Measurements from ENCODE around the gene GRIA1. TPM values are rescaled to one million over a fixed set of nuclear protein-coding genes. Genes with fewer than 3 reads are reported as not detected.

GRIA1 gene
- total RNA-seq, 2 experiments from 2014 or later: not detected

- Mint-ChIP-seq H3K4me1 (no peaks in the 10 kb centered on the region), H3K27ac (no peak overlapping the region), H3K4me3 (no peak overlapping the region), H3K9me3 (no peaks in the 10 kb centered on the region), H3K27me3 (no peaks in the 10 kb centered on the region), H3K36me3 (ENCODE audit: low read depth) (no peaks in the 10 kb centered on the region)
- POLR2A ChIA-PET: no interaction called here
- DNase-seq: no peak
- CTCF ChIA-PET: no interaction called here
These were observed 13.7 kb upstream of the GRIA1 start for GRCh38 chr5:153476767-153477166.

- H3K9me3 Mint-ChIP-seq: no peaks in the 10 kb centered on the region
- no peaks in the 10 kb centered on the region for H3K36me3 Mint-ChIP-seq (ENCODE audit: low read depth)
- ChIA-PET CTCF (no interaction called here), POLR2A (no interaction called here)
- DNase-seq: no peak
- H3K27me3 Mint-ChIP-seq: no peaks in the 10 kb centered on the region
- no peak overlapping the region for H3K27ac Mint-ChIP-seq
- H3K4me3 Mint-ChIP-seq: no peak overlapping the region
- no peaks in the 10 kb centered on the region for H3K4me1 Mint-ChIP-seq
These were observed 10.1 kb upstream of the GRIA1 start for GRCh38 chr5:153480401-153480800.

GRCh38 chr5:153483482-153483881, 7.0 kb upstream of the GRIA1 start:
- no peaks in the 10 kb centered on the region for H3K27me3 Mint-ChIP-seq
- no peak for DNase-seq
- ChIA-PET POLR2A (no interaction called here), CTCF (no interaction called here)
- no peaks in the 10 kb centered on the region for H3K9me3 Mint-ChIP-seq
- no peak overlapping the region for H3K27ac Mint-ChIP-seq
- no peaks in the 10 kb centered on the region for H3K4me1 Mint-ChIP-seq
- no peak overlapping the region for H3K4me3 Mint-ChIP-seq
- no peaks in the 10 kb centered on the region for H3K36me3 Mint-ChIP-seq (ENCODE audit: low read depth)

GRCh38 chr5:153485641-153486040, 4.8 kb upstream of the GRIA1 start:
- no peak overlapping the region for H3K27ac Mint-ChIP-seq
- H3K4me3 Mint-ChIP-seq: no peak overlapping the region
- CTCF ChIA-PET: no interaction called here
- H3K27me3 Mint-ChIP-seq: peaks cover 10% of the 10 kb centered on the region
- H3K36me3 Mint-ChIP-seq (ENCODE audit: low read depth): no peaks in the 10 kb centered on the region
- POLR2A ChIA-PET: no interaction called here
- no peaks in the 10 kb centered on the region for H3K4me1 Mint-ChIP-seq
- DNase-seq: no peak
- no peaks in the 10 kb centered on the region for H3K9me3 Mint-ChIP-seq

GRCh38 chr5:153486771-153487170, 3.7 kb upstream of the GRIA1 start:
- H3K36me3 Mint-ChIP-seq (ENCODE audit: low read depth): no peaks in the 10 kb centered on the region
- H3K27me3 Mint-ChIP-seq: peaks cover 21% of the 10 kb centered on the region
- no peaks in the 10 kb centered on the region for H3K9me3 Mint-ChIP-seq
- no peak overlapping the region for H3K4me3 Mint-ChIP-seq
- DNase-seq: no peak
- H3K4me1 Mint-ChIP-seq: no peaks in the 10 kb centered on the region
- ChIA-PET POLR2A (no interaction called here), CTCF (no interaction called here)
- H3K27ac Mint-ChIP-seq: no peak overlapping the region

GRCh38 chr5:153489611-153490010, 859 bp upstream of the GRIA1 start:
- no peaks in the 10 kb centered on the region for H3K4me1 Mint-ChIP-seq
- no peak overlapping the region for H3K4me3 Mint-ChIP-seq
- CTCF ChIA-PET: no interaction called here

GRCh38 chr5:153491038-153491744, 721 bp downstream of the GRIA1 start:
- no peaks in the 10 kb centered on the region for H3K4me1 Mint-ChIP-seq
- CTCF ChIA-PET: no interaction called here
- peaks cover 28% of the 10 kb centered on the region for H3K27me3 Mint-ChIP-seq
- no peak for DNase-seq
- H3K27ac Mint-ChIP-seq: no peak overlapping the region
- no peaks in the 10 kb centered on the region for H3K9me3 Mint-ChIP-seq
- POLR2A ChIA-PET: no interaction called here
- no peak overlapping the region for H3K4me3 Mint-ChIP-seq
- H3K36me3 Mint-ChIP-seq (ENCODE audit: low read depth): no peaks in the 10 kb centered on the region

More at GRCh38 chr5:153489611-153490010, 859 bp upstream of the GRIA1 start:
- peaks cover 28% of the 10 kb centered on the region for H3K27me3 Mint-ChIP-seq
- DNase-seq: no peak
- H3K9me3 Mint-ChIP-seq: no peaks in the 10 kb centered on the region
- POLR2A ChIA-PET: no interaction called here
- H3K36me3 Mint-ChIP-seq (ENCODE audit: low read depth): no peaks in the 10 kb centered on the region
- H3K27ac Mint-ChIP-seq: no peak overlapping the region

GRCh38 chr5:153491856-153492255, 1.4 kb downstream of the GRIA1 start:
- Mint-ChIP-seq H3K36me3 (ENCODE audit: low read depth) (no peaks in the 10 kb centered on the region), H3K4me1 (no peaks in the 10 kb centered on the region), H3K27ac (no peak overlapping the region), H3K9me3 (no peaks in the 10 kb centered on the region), H3K4me3 (no peak overlapping the region), H3K27me3 (peaks cover 28% of the 10 kb centered on the region)
- no peak for DNase-seq
- CTCF ChIA-PET: no interaction called here
- POLR2A ChIA-PET: no interaction called here

- Mint-ChIP-seq H3K27me3 (peaks cover 7% of the 10 kb centered on the region), H3K9me3 (no peaks in the 10 kb centered on the region), H3K36me3 (ENCODE audit: low read depth) (no peaks in the 10 kb centered on the region), H3K4me3 (no peak overlapping the region), H3K4me1 (no peaks in the 10 kb centered on the region), H3K27ac (no peak overlapping the region)
- ChIA-PET CTCF (no interaction called here), POLR2A (no interaction called here)
- no peak for DNase-seq
These were observed 6.4 kb downstream of the GRIA1 start for GRCh38 chr5:153496835-153497234.

GRCh38 chr5:153498516-153498915, 8.0 kb downstream of the GRIA1 start:
- no peaks in the 10 kb centered on the region for H3K9me3 Mint-ChIP-seq
- H3K4me3 Mint-ChIP-seq: no peak overlapping the region
- H3K27me3 Mint-ChIP-seq: no peaks in the 10 kb centered on the region
- H3K27ac Mint-ChIP-seq: no peak overlapping the region
- no peaks in the 10 kb centered on the region for H3K4me1 Mint-ChIP-seq
- ChIA-PET POLR2A (no interaction called here), CTCF (interaction anchor here (0.6 kb wide), 2 partner anchors 1603 to 1611 kb away, joined by 4 to 5 read pairs; no protein-coding TSS in a partner anchor)
- no peak for DNase-seq
- H3K36me3 Mint-ChIP-seq (ENCODE audit: low read depth): no peaks in the 10 kb centered on the region

- no peaks in the 10 kb centered on the region for H3K4me1 Mint-ChIP-seq
- no peak for DNase-seq
- H3K36me3 Mint-ChIP-seq (ENCODE audit: low read depth): no peaks in the 10 kb centered on the region
- CTCF ChIA-PET: no interaction called here
- no peak overlapping the region for H3K27ac Mint-ChIP-seq
- H3K4me3 Mint-ChIP-seq: no peak overlapping the region
- H3K27me3 Mint-ChIP-seq: no peaks in the 10 kb centered on the region
- no peaks in the 10 kb centered on the region for H3K9me3 Mint-ChIP-seq
- POLR2A ChIA-PET: no interaction called here
These were observed 9.7 kb downstream of the GRIA1 start for GRCh38 chr5:153500178-153500577.

- Mint-ChIP-seq H3K27me3 (no peaks in the 10 kb centered on the region), H3K9me3 (no peaks in the 10 kb centered on the region), H3K36me3 (ENCODE audit: low read depth) (no peaks in the 10 kb centered on the region), H3K4me3 (no peak overlapping the region), H3K27ac (no peak overlapping the region), H3K4me1 (no peaks in the 10 kb centered on the region)
- POLR2A ChIA-PET: no interaction called here
- CTCF ChIA-PET: no interaction called here
- DNase-seq: no peak
These were observed 14.3 kb downstream of the GRIA1 start for GRCh38 chr5:153504726-153505125.

- no peaks in the 10 kb centered on the region for H3K36me3 Mint-ChIP-seq (ENCODE audit: low read depth)
- no peak for DNase-seq
- no peaks in the 10 kb centered on the region for H3K27me3 Mint-ChIP-seq
- no peak overlapping the region for H3K4me3 Mint-ChIP-seq
- no peaks in the 10 kb centered on the region for H3K4me1 Mint-ChIP-seq
- POLR2A ChIA-PET: no interaction called here
- H3K27ac Mint-ChIP-seq: no peak overlapping the region
- CTCF ChIA-PET: no interaction called here
- H3K9me3 Mint-ChIP-seq: no peaks in the 10 kb centered on the region
These were observed 18.2 kb downstream of the GRIA1 start for GRCh38 chr5:153508700-153509099.

GRCh38 chr5:153511622-153512021, 21.2 kb downstream of the GRIA1 start:
- no peak overlapping the region for H3K27ac Mint-ChIP-seq
- CTCF ChIA-PET: no interaction called here
- no peak overlapping the region for H3K4me3 Mint-ChIP-seq
- POLR2A ChIA-PET: no interaction called here
- no peak for DNase-seq
- no peaks in the 10 kb centered on the region for H3K9me3 Mint-ChIP-seq
- H3K4me1 Mint-ChIP-seq: no peaks in the 10 kb centered on the region
- H3K27me3 Mint-ChIP-seq: no peaks in the 10 kb centered on the region
- no peaks in the 10 kb centered on the region for H3K36me3 Mint-ChIP-seq (ENCODE audit: low read depth)

Data from activated CD4-positive, alpha-beta T cell treated with anti-CD3 and anti-CD28 coated beads, Interleukin-2, amount 10 ng/mL, durations not matched to agents 7 days and 5 days (primary cell).